Measurements from ENCODE around the gene CLCN1. TPM values are rescaled to one million over a fixed set of nuclear protein-coding genes. Genes with fewer than 3 reads are reported as not detected.

Gene CLCN1
- total RNA-seq, 4 donors from 2014 or later = 0.24 to 0.79 TPM; not detected in 2

- ATAC-seq (ENCODE audit: low FRiP score) = no peak
- no peak for DNase-seq (ENCODE audit: low spot score)
- TF ChIP-seq CTCF (IDR thresholded peaks at IDR 0.05) = no peak
Observed at GRCh38 chr7:143355450-143356385, 39.8 kb downstream of the CLCN1 start.

- ATAC-seq (ENCODE audit: low FRiP score) (no peak), DNase-seq (ENCODE audit: low spot score) (no peak)
- no peak for TF ChIP-seq CTCF (IDR thresholded peaks at IDR 0.05)
Observed at GRCh38 chr7:143356414-143357050, 40.6 kb downstream of the CLCN1 start.

GRCh38 chr7:143358626-143359025 lies 42.7 kb downstream of the CLCN1 start:
- no peak for ATAC-seq (ENCODE audit: low FRiP score)
- no peak for TF ChIP-seq CTCF (IDR thresholded peaks at IDR 0.05)
- no peak for DNase-seq (ENCODE audit: low spot score)

- no peak for ATAC-seq (ENCODE audit: low FRiP score)
- TF ChIP-seq CTCF (IDR thresholded peaks at IDR 0.05) = no peak
- DNase-seq (ENCODE audit: low spot score) = no peak
Observed at GRCh38 chr7:143359771-143360353, 44.0 kb downstream of the CLCN1 start.

GRCh38 chr7:143360788-143361551 lies 45.1 kb downstream of the CLCN1 start:
- ATAC-seq (ENCODE audit: low FRiP score) (no peak), DNase-seq (ENCODE audit: low spot score) (no peak)
- TF ChIP-seq CTCF (IDR thresholded peaks at IDR 0.05) = no peak

GRCh38 chr7:143361552-143362130 lies 45.7 kb downstream of the CLCN1 start:
- DNase-seq (ENCODE audit: low spot score) (no peak), ATAC-seq (ENCODE audit: low FRiP score) (no peak)
- TF ChIP-seq CTCF (IDR thresholded peaks at IDR 0.05) = no peak

Measured in omental fat pad (tissue), 4 donors.